DOHH2 (cell line): ENCODE data around the gene SLC44A5.

ENCODE experiments used
- CTCF ChIP-seq: fragments of 200-600 bp; sonication (generic); IDR thresholded peaks from one replicate; pipeline ENCODE4 v1.5.1; 2014; ENCODE audit warnings: antibody characterized with exemption, mild to moderate bottlenecking, low read depth, low read length; ENCODE audit not compliant: poor library complexity, severe bottlenecking
- EZH2phosphoT487 ChIP-seq: fragments of 200-600 bp; sonication (generic); IDR thresholded peaks from 2 replicates; pipeline ENCODE4 v1.6.1; 2017; ENCODE audit warnings: borderline replicate concordance, mild to moderate bottlenecking, antibody characterized with exemption, low read length, moderate library complexity, mixed read lengths

GRCh38 chr1:75503221-75503974 is 107.5 kb downstream of the SLC44A5 start:
- TF ChIP-seq CTCF (no peak), EZH2phosphoT487 (no peak)
